HS-27A (cell line): ENCODE measurements around the gene ANKFY1.

ENCODE experiments used
- DNase-seq: peaks from one replicate; pipeline ENCODE4 v3.0.0-alpha.2; 2012; ENCODE audit warnings: low read depth, missing footprints

ANKFY1 gene

DNA sequence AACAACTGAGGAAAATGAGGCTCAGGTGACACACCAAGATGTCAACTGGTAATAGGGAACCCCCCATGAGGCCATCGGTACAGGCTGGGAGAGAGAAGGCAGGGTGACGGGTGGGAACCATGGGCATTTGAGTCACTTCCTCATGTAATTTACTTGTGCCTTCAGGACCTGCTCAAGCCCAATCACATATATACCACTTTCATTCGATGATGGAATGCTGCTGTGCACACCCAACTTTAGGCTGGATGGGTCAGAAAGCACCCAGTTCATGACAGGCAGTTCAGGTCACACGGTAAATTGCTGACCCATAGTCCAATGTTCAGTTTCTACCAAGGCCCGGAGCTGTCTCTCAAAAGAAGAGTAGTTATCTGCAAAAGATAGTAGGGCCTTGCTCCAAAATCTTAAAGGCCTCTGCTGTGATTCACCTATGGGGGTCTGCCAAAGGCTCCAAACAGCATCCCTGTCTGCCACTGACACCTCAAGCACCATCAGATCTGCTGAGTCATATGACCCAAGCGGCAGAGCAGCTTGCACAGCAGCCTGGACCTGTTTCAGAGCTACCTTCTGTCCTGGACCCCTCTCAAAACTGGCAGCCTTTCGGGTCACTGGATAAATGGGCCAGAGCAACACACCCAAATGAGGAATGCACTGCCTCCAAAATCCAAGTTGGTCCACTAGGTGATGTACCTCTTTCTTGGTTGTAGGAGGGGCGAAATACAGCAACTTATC, 145.6 kb downstream of the ANKFY1 start:
- no peak for DNase-seq

DNA sequence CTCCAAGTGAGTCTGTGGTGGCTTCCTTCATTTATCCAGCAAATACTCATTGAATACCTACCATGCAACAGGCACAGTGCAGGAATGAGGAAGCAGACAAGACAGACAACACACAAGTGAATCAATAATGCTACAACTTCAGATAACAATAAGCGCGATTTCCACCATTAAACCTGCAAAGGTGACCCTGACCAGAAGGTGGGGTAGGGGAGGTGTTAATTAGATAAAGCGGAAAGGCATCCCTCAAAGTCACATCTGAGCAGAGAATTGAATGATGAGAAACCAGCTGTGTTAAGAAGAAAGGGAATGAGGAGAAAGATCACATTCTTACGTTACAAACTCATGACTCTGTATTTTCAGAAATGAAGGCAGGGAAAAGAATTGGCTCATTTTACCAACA, 147.3 kb downstream of the ANKFY1 start:
- no peak for DNase-seq
